Hepatocyte (in vitro differentiated cells): ENCODE results near the gene CNTN6.

Experiments
- EZH2 ChIP-seq: fragments of 200-600 bp; sonication (generic); IDR thresholded peaks from 2 replicates; pipeline ENCODE4 v1.6.1; 2016; ENCODE audit warnings: antibody characterized with exemption, mild to moderate bottlenecking, borderline replicate concordance
- TF ChIP-seq, protein P1 (sequence below): fragments of 200-600 bp; sonication (generic); IDR thresholded peaks from 2 replicates; pipeline ENCODE4 v1.5.1; 2016; ENCODE audit warnings: antibody characterized with exemption, mild to moderate bottlenecking; ENCODE audit not compliant: poor library complexity

- TF ChIP-seq, protein P1, sequence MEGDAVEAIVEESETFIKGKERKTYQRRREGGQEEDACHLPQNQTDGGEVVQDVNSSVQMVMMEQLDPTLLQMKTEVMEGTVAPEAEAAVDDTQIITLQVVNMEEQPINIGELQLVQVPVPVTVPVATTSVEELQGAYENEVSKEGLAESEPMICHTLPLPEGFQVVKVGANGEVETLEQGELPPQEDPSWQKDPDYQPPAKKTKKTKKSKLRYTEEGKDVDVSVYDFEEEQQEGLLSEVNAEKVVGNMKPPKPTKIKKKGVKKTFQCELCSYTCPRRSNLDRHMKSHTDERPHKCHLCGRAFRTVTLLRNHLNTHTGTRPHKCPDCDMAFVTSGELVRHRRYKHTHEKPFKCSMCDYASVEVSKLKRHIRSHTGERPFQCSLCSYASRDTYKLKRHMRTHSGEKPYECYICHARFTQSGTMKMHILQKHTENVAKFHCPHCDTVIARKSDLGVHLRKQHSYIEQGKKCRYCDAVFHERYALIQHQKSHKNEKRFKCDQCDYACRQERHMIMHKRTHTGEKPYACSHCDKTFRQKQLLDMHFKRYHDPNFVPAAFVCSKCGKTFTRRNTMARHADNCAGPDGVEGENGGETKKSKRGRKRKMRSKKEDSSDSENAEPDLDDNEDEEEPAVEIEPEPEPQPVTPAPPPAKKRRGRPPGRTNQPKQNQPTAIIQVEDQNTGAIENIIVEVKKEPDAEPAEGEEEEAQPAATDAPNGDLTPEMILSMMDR = no peak
- TF ChIP-seq EZH2 = no peak
These were observed 23.8 kb upstream of the CNTN6 start for GRCh38 chr3:1068985-1069384.
